ENCODE data around the gene CKS2.
"Not testable (repeated sequence)": the region's sequence is repeated elsewhere in the genome, so short reads cannot be mapped to it uniquely, and the experiment has no call there.

CKS2 gene

GRCh38 chr9:89310475-89311345, at the start of gene CKS2:
CKS2 (plus strand) TSS chr9:89311195; CDS start chr9:89311293, 98 bp downstream.
- TF ChIP-seq ZNF274 (IDR thresholded peaks at IDR 0.05; ENCODE audit: low read depth, low read length), result no peak
- H3K4me3 ChIP-seq (ENCODE audit: low read length), result peak within 1 kb of the TSS; percentile 97

GRCh38 chr9:89273528-89274279, 37.3 kb upstream of the CKS2 start:
- H3K4me3 ChIP-seq (ENCODE audit: low read length), result no peak overlapping the region

GRCh38 chr9:89274838-89275237, 36.2 kb upstream of the CKS2 start:
- no peak for TF ChIP-seq ZNF274 (IDR thresholded peaks at IDR 0.05; ENCODE audit: low read depth, low read length)
- H3K4me3 ChIP-seq (ENCODE audit: low read length), result no peak overlapping the region

More at GRCh38 chr9:89273528-89274279, 37.3 kb upstream of the CKS2 start:
- no peak for TF ChIP-seq ZNF274 (IDR thresholded peaks at IDR 0.05; ENCODE audit: low read depth, low read length)

- H3K4me3 ChIP-seq (ENCODE audit: low read length), result not testable (repeated sequence)
These were observed 35.0 kb upstream of the CKS2 start for GRCh38 chr9:89276040-89276439.

- H3K4me3 ChIP-seq (ENCODE audit: low read length), result no peak overlapping the region
- TF ChIP-seq ZNF274 (IDR thresholded peaks at IDR 0.05; ENCODE audit: low read depth, low read length), result no peak
These were observed 34.0 kb upstream of the CKS2 start for GRCh38 chr9:89277043-89277442.

- no peak overlapping the region for H3K4me3 ChIP-seq (ENCODE audit: low read length)
- TF ChIP-seq ZNF274 (IDR thresholded peaks at IDR 0.05; ENCODE audit: low read depth, low read length), result no peak
These were observed 33.5 kb upstream of the CKS2 start for GRCh38 chr9:89277454-89277853.

- H3K4me3 ChIP-seq (ENCODE audit: low read length), result no peak overlapping the region
These were observed 32.4 kb upstream of the CKS2 start for GRCh38 chr9:89278551-89278950.

GRCh38 chr9:89278997-89279739, 31.8 kb upstream of the CKS2 start:
- TF ChIP-seq ZNF274 (IDR thresholded peaks at IDR 0.05; ENCODE audit: low read depth, low read length), result no peak
- H3K4me3 ChIP-seq (ENCODE audit: low read length), result no peak overlapping the region

More at GRCh38 chr9:89278551-89278950, 32.4 kb upstream of the CKS2 start:
- TF ChIP-seq ZNF274 (IDR thresholded peaks at IDR 0.05; ENCODE audit: low read depth, low read length), result no peak

GRCh38 chr9:89281106-89281505, 29.9 kb upstream of the CKS2 start:
- no peak for TF ChIP-seq ZNF274 (IDR thresholded peaks at IDR 0.05; ENCODE audit: low read depth, low read length)
- no peak overlapping the region for H3K4me3 ChIP-seq (ENCODE audit: low read length)

GRCh38 chr9:89282248-89282968, 28.6 kb upstream of the CKS2 start:
- H3K4me3 ChIP-seq (ENCODE audit: low read length), result peak overlapping the region; percentile 16; the same call in 1 of the 2 replicates

GRCh38 chr9:89284076-89284475, 26.9 kb upstream of the CKS2 start:
- no peak overlapping the region for H3K4me3 ChIP-seq (ENCODE audit: low read length)
- no peak for TF ChIP-seq ZNF274 (IDR thresholded peaks at IDR 0.05; ENCODE audit: low read depth, low read length)

GRCh38 chr9:89291741-89292140, 19.3 kb upstream of the CKS2 start:
- H3K4me3 ChIP-seq (ENCODE audit: low read length), result no peak overlapping the region
- no peak for TF ChIP-seq ZNF274 (IDR thresholded peaks at IDR 0.05; ENCODE audit: low read depth, low read length)

GRCh38 chr9:89293014-89293413, 18.0 kb upstream of the CKS2 start:
- no peak overlapping the region for H3K4me3 ChIP-seq (ENCODE audit: low read length)
- no peak for TF ChIP-seq ZNF274 (IDR thresholded peaks at IDR 0.05; ENCODE audit: low read depth, low read length)

- no peak overlapping the region for H3K4me3 ChIP-seq (ENCODE audit: low read length)
- TF ChIP-seq ZNF274 (IDR thresholded peaks at IDR 0.05; ENCODE audit: low read depth, low read length), result no peak
These were observed 15.6 kb upstream of the CKS2 start for GRCh38 chr9:89295400-89295799.

- H3K4me3 ChIP-seq (ENCODE audit: low read length), result not testable (repeated sequence)
These were observed 9.0 kb upstream of the CKS2 start for GRCh38 chr9:89301996-89302395.
